Activated T-helper 17 cell treated with anti-CD3 and anti-CD28 coated beads, Interleukin-2, amount 50 U/mL, for 72 hours (primary cell): Measurements from ENCODE around the gene GYPC. TPM values are rescaled to one million over a fixed set of nuclear protein-coding genes. Genes with fewer than 3 reads are reported as not detected.

Source experiments
- ATAC-seq: fragments of 150-1000 bp; cut with Tn5 transposase; replicated peaks from 2 replicates; pipeline ENCODE4 v1.10.0; 2021; ENCODE audit warnings: mild to moderate bottlenecking, moderate library complexity
- H3K27ac Mint-ChIP-seq: one replicate; pipeline ENCODE4 v1.8.0; 2022; ENCODE audit warnings: mixed read lengths
- H3K27me3 Mint-ChIP-seq: one replicate; pipeline ENCODE4 v1.8.0; 2022; ENCODE audit warnings: mixed read lengths
- H3K36me3 Mint-ChIP-seq: one replicate; pipeline ENCODE4 v1.8.0; 2022; ENCODE audit warnings: low read depth, mild to moderate bottlenecking, mixed read lengths
- H3K4me1 Mint-ChIP-seq: one replicate; pipeline ENCODE4 v1.8.0; 2022; ENCODE audit warnings: mixed read lengths
- H3K4me3 Mint-ChIP-seq: one replicate; pipeline ENCODE4 v1.8.0; 2022; ENCODE audit warnings: mild to moderate bottlenecking, mixed read lengths
- H3K9me3 Mint-ChIP-seq: one replicate; pipeline ENCODE4 v1.8.0; 2022; ENCODE audit warnings: mixed read lengths
- total RNA-seq, 2 donors: library from RNA; stranded (reverse); gene quantifications; one replicate each; pipeline ENCODE4 v1.2.3, GENCODE V29; 2022

Gene GYPC
- total RNA-seq, 2 donors from 2014 or later, result 115 to 123 TPM

DNA sequence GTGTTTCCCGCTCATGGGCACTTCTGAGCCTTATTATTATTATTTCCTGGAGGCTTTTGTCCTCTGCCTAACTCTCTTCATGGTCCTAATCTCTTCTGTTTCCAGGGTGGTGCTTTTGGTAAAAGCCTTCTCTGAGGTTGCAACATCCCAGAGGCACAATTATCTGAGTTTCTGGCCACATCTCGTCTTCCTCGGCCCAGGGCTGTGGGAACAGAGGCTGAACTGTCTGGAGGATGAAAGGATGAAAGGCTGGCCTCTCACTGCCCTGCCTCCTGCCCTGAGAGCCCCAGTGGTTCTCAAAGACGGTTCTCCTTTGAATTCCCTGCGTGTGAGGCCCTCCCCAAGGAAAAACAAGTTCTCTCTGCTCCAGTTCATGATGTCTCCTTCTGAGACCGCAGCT is 13.8 kb downstream of the GYPC start:
- H3K36me3 Mint-ChIP-seq, result peaks cover 65% of the 10 kb centered on the region
- H3K4me1 Mint-ChIP-seq, result peaks cover 30% of the 10 kb centered on the region

DNA sequence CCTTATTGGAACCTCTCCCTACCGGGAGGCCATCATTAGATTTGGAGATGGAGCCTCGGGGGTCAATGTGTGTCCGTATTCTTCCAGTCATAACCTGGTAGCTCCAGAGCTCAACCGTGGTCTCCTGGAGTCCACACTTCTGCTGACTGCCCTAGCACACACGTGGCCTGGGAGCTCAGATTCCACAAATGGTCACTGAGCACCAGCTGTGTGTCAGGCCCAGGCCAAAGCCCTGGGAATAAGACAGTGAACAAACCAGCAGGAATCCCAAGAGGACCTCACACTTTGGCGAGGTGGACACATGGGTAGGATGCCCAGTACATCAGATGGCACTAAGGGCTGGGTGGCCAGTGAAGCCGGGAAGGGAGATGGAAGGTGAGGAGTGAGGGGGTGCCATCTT is 15.5 kb downstream of the GYPC start:
- H3K36me3 Mint-ChIP-seq, result peaks cover 78% of the 10 kb centered on the region

More for the DNA sequence above, 13.8 kb downstream of the GYPC start:
- peak overlapping the region; percentile 33 for H3K27ac Mint-ChIP-seq
- H3K27me3 Mint-ChIP-seq, result no peaks in the 10 kb centered on the region
- no peaks in the 10 kb centered on the region for H3K9me3 Mint-ChIP-seq
- no peak overlapping the region for H3K4me3 Mint-ChIP-seq
- ATAC-seq, result no peak

DNA sequence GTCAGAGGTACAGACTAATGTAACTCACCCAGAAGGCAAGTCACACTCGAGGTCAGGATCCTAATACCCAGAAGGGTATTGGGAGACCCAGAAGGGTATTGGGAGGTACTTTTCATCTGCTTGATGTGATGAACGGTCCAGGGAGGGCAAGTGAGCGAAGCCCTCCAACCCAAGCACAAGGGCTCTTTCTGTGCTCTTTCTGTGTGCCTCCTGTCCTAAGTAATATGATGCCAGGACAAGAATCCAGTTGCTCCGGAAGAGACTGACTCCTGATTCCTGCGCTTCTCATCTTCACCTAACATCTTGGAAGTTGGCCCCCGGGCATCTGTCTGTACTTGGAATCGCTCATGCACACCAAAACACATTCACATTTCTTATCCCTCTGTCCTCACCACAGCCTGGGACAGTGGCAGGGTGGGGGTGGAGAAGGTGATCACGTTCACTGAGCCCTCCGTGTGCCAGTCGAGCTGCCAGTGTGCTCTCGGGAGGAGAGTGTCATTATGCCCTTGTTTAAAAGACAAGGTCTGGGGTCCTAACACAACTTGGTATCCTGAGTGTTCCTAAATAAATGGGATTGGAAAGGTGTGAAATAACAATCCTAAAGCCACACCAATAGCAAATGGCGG is 17.1 kb downstream of the GYPC start:
- no peak for ATAC-seq
- H3K4me1 Mint-ChIP-seq, result peaks cover 22% of the 10 kb centered on the region
- H3K27me3 Mint-ChIP-seq, result no peaks in the 10 kb centered on the region
- no peak overlapping the region for H3K27ac Mint-ChIP-seq
- peaks cover 63% of the 10 kb centered on the region for H3K36me3 Mint-ChIP-seq
- H3K4me3 Mint-ChIP-seq, result no peak overlapping the region
- peaks cover 3% of the 10 kb centered on the region for H3K9me3 Mint-ChIP-seq

More for the DNA sequence above, 15.5 kb downstream of the GYPC start:
- peak overlapping the region; percentile 52 for H3K27ac Mint-ChIP-seq
- no peak overlapping the region for H3K4me3 Mint-ChIP-seq
- no peaks in the 10 kb centered on the region for H3K27me3 Mint-ChIP-seq
- ATAC-seq, result no peak
- H3K9me3 Mint-ChIP-seq, result peaks cover 3% of the 10 kb centered on the region
- peaks cover 21% of the 10 kb centered on the region for H3K4me1 Mint-ChIP-seq

DNA sequence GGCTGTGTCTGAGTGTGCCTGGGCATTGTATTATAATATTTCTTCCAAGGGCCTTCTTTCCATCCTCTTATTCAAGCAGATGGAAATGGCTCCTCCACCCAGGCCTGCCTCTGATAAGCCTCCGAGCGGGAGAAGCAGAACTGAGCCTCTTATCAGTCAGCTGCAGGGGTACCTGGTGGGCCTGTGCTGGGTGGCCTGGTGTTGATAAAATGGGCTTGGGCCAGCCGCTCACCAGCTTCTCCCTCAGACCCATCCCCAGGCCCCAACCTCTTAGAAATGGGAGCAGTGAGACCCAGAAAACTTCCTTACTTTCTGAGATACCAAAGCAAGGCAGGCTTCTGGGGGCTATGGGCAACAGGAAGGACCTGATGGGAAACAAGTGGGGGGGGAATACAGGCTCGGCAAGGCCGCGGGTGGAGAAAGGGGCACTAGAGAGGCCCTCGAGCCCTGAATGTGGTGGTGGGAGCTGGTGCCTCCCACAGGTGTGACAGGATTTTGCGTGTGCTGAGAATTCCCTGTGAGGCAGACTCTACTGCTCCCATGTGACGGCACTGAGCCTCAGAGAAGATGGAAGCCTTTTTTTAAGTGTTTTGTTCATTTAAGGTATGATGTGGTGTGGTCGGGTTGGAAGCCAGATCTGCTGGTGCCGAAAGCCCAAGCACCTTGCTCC is 18.3 kb downstream of the GYPC start:
- H3K4me1 Mint-ChIP-seq, result peaks cover 22% of the 10 kb centered on the region
- peaks cover 3% of the 10 kb centered on the region for H3K9me3 Mint-ChIP-seq
- no peak overlapping the region for H3K4me3 Mint-ChIP-seq
- no peak overlapping the region for H3K27ac Mint-ChIP-seq
- H3K27me3 Mint-ChIP-seq, result no peaks in the 10 kb centered on the region
- H3K36me3 Mint-ChIP-seq, result peaks cover 61% of the 10 kb centered on the region
- no peak for ATAC-seq

DNA sequence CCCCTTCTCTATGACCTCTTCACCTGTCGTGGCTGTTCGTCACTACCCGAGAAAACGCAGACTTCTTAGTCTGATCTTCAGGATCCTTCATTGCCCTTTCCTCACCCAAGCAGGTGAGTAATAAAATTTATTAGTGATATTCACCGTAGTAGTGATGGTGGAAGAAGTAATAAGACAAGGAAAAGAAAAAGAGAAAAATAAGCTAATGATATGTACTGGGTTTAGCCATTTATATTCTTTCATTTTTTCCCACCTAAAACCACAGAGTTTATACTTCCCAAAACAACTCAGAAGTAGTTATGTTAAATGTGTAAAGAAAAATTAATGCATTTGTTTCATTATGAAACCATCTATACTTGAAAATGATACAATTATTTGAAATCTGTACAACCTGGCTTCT is 19.7 kb downstream of the GYPC start:
- Mint-ChIP-seq H3K27ac (no peak overlapping the region), H3K4me3 (no peak overlapping the region), H3K36me3 (peaks cover 62% of the 10 kb centered on the region), H3K4me1 (peaks cover 22% of the 10 kb centered on the region), H3K27me3 (no peaks in the 10 kb centered on the region), H3K9me3 (peaks cover 3% of the 10 kb centered on the region)
- ATAC-seq, result no peak

DNA sequence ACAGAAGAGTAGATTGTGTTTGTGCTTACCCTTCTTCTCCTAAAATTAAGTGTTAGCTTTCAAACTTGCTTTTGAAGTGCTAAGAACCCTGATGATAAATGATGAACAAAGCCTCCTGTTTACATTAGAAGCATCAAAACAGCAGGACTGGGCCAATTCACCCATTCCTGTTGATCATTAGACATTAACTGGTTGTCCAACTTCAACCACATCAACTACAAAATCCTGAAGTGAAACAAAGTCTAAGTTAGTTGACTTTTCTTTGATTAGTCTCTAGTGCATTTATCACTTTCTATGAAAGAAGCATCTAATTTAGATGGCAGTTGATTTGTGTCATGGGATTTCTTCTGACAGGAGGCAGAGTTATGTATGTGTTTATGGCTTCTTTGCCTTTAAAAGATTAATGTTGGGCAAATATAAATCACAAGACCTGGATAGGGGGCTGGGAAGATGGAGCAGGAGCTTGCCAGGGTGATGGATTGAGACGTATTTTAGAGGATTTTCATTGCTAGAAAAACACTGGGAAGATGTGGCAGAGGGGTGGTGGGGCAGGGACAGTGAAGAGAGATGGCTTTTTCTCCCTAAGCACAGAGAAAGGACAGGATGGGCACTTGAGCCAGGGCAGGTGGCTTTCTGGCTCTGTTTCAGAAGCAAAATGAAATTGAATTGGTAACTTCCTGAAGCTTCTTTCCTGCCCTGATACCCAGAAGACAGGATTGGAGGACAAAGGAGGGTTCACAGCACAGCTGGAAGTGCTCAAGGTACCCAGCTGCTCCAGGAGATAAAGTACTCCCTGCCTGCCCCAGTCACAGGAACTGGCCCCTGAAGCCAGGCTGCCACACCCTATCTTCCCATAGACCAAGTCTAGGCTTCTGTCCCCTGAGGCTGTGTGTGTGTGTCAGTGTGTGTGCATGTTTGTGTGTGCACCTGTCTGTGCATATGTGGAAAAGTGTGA is 20.5 kb downstream of the GYPC start:
- ATAC-seq, result no peak
- peak overlapping the region; percentile 87 for H3K27ac Mint-ChIP-seq
- no peaks in the 10 kb centered on the region for H3K27me3 Mint-ChIP-seq

DNA sequence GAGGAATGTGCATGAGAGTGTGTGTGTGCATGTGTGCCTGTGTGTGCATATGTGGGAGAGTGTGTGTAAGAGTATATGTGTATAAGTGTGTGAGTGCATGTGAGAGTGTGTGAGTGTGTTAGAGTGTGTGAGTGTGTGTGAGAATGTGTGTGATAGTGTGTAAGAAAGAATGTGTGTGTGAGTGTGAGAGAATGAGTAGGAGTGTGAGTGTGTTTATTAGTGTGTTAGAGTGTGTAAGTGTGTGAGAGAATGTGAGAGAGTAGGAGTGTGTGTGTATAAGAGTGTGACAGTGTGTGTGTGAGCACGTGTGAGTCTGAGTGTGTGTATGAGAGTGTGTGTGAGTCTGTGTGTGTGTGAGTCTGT is 21.2 kb downstream of the GYPC start:
- H3K27ac Mint-ChIP-seq, result peak overlapping the region; percentile 1
- H3K4me3 Mint-ChIP-seq, result no peak overlapping the region
- H3K36me3 Mint-ChIP-seq, result peaks cover 67% of the 10 kb centered on the region
- ATAC-seq, result no peak
- H3K9me3 Mint-ChIP-seq, result peaks cover 3% of the 10 kb centered on the region
- H3K4me1 Mint-ChIP-seq, result peaks cover 13% of the 10 kb centered on the region
- no peaks in the 10 kb centered on the region for H3K27me3 Mint-ChIP-seq

More for the DNA sequence above, 20.5 kb downstream of the GYPC start:
- Mint-ChIP-seq H3K9me3 (peaks cover 3% of the 10 kb centered on the region), H3K4me3 (no peak overlapping the region), H3K4me1 (peaks cover 19% of the 10 kb centered on the region), H3K36me3 (peaks cover 70% of the 10 kb centered on the region)

DNA sequence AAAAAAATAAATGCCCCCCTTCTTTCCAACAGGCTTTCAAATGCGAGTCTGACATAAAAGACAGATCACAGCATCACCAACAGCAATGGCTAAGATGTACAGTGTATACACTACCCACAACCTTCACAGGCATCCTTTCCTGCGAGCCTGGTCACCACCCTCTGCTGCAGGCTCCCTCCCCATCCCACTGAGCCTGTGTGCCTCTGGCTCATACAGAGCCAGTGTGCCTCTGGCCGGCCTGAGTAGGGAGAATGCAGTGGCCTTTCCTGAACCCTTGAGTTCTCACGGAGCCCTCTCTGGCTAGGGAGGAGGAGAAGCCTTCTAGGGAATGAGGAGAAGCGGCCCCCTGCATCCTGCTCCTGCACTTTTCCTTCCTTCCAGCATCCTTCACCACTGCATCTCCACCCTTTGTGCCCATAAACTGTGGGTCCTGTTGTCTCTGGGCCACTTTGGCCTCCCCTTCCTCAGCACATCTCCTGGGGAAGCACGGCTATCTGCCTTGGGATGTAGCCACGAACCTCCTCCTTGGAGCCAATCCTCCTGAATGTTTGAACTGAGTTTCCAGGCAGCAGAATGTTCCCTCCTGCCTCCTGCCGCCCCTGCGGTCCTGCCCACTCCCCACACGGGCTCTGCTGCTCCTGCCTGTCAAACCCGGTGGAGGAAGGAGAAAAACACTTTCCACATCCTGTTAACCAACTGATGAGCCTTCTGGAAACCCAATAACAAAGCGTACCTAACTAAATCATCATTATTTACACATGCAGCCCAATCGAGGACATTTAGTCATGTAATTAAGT is 22.5 kb downstream of the GYPC start:
- ATAC-seq, result no peak
- H3K9me3 Mint-ChIP-seq, result peaks cover 3% of the 10 kb centered on the region
- H3K36me3 Mint-ChIP-seq, result peaks cover 70% of the 10 kb centered on the region
- H3K27ac Mint-ChIP-seq, result peak overlapping the region; percentile 69
- H3K4me1 Mint-ChIP-seq, result peaks cover 13% of the 10 kb centered on the region
- H3K4me3 Mint-ChIP-seq, result no peak overlapping the region
- no peaks in the 10 kb centered on the region for H3K27me3 Mint-ChIP-seq

DNA sequence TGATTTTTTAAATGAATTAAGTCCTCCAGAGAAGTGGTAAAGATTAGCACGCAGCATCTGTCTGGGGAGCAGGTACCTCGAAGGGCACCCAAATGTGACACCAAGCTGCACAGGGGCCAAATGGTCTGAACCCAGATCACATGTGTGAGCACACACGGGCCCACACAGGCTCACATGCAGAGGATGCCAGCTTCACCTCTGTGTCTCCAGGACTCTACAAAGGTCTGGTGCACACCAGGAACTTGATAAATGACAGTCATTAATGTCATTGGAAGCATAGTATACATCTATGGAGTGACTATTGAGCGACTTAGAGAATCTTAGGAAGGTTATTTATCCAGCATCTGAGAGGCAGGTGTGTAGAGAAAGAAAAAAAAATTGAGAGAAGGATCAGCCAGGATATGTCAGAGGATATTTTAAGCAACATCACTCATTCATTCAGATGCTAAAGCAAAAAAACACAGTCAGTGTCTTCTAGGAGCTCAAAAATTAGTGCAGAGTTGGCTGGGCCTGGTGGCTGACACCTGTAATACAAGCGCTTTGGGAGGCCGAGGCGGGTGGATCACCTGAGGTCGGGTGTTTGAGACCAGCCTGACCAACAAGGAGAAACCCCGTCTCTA is 23.2 kb downstream of the GYPC start:
- peak overlapping the region; percentile 69 for H3K27ac Mint-ChIP-seq
- peaks cover 73% of the 10 kb centered on the region for H3K36me3 Mint-ChIP-seq
- no peaks in the 10 kb centered on the region for H3K27me3 Mint-ChIP-seq
- no peak overlapping the region for H3K4me3 Mint-ChIP-seq
- no peak for ATAC-seq
- H3K9me3 Mint-ChIP-seq, result peaks cover 3% of the 10 kb centered on the region
- peaks cover 13% of the 10 kb centered on the region for H3K4me1 Mint-ChIP-seq

DNA sequence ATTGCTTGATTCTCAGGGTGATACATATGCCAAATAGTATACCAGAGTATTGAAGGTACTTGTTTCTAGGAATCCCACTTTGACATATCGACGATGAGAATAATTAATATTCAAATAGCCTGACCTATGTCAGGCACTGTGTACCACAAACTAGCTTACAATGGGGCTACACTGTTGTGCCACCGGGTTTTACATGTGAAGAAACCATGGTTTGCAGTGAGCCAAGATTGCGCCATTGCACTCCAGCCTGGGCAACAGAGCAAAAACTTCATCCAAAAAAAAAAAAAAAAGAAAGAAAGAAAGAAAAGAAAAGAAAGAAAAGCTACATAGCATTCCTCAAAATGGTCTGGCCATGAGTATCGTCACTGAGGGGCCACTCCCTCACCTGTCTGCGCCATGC is 25.5 kb downstream of the GYPC start:
- H3K4me1 Mint-ChIP-seq, result peaks cover 7% of the 10 kb centered on the region
- no peaks in the 10 kb centered on the region for H3K27me3 Mint-ChIP-seq
- no peak for ATAC-seq
- H3K4me3 Mint-ChIP-seq, result no peak overlapping the region
- no peak overlapping the region for H3K27ac Mint-ChIP-seq
- H3K9me3 Mint-ChIP-seq, result no peaks in the 10 kb centered on the region
- peaks cover 66% of the 10 kb centered on the region for H3K36me3 Mint-ChIP-seq

DNA sequence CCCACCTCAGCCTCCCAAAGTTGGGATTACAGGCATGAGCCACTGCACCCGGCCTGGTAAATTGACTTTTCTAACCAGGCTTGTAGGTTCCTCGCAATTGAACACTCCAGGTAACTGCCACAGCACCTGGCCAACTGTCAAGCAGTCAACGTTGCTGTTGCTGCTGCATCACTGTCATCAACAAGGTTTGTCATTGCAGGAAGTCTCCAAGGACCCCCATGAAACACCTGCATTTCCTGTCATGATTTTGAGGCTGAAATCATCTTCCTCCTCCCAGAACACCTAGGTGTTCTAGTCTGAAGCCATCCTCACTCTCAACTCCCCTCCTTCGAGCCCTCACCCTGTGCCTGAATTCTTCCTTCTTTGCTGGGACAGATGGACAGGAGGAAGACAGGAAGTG is 29.7 kb downstream of the GYPC start:
- H3K36me3 Mint-ChIP-seq, result peaks cover 72% of the 10 kb centered on the region
- no peak for ATAC-seq
- H3K27me3 Mint-ChIP-seq, result no peaks in the 10 kb centered on the region
- H3K4me1 Mint-ChIP-seq, result no peaks in the 10 kb centered on the region
- H3K9me3 Mint-ChIP-seq, result no peaks in the 10 kb centered on the region
- H3K4me3 Mint-ChIP-seq, result no peak overlapping the region
- H3K27ac Mint-ChIP-seq, result no peak overlapping the region

DNA sequence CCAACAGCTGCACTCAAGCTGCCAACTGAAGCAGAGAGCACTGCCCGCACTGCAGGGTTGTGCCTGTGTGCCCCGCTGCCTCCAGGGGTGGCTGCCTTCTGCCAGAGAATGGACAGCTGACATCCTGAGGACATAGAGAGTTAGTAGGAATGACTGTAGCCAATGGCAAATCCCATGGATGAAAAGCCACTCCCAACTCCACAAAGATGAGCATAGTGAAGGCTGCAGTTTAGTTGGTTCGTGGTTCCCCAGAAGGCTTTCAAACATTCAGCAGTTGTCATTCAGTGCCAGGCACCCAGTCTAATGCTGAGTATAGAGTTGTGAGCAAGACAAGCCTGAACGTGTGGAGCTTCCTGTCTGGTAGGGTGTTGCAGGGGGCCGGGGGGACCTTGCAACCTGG is 30.3 kb downstream of the GYPC start:
- Mint-ChIP-seq H3K27ac (no peak overlapping the region), H3K9me3 (no peaks in the 10 kb centered on the region), H3K27me3 (no peaks in the 10 kb centered on the region), H3K36me3 (peaks cover 72% of the 10 kb centered on the region), H3K4me1 (no peaks in the 10 kb centered on the region), H3K4me3 (no peak overlapping the region)
- ATAC-seq, result no peak

DNA sequence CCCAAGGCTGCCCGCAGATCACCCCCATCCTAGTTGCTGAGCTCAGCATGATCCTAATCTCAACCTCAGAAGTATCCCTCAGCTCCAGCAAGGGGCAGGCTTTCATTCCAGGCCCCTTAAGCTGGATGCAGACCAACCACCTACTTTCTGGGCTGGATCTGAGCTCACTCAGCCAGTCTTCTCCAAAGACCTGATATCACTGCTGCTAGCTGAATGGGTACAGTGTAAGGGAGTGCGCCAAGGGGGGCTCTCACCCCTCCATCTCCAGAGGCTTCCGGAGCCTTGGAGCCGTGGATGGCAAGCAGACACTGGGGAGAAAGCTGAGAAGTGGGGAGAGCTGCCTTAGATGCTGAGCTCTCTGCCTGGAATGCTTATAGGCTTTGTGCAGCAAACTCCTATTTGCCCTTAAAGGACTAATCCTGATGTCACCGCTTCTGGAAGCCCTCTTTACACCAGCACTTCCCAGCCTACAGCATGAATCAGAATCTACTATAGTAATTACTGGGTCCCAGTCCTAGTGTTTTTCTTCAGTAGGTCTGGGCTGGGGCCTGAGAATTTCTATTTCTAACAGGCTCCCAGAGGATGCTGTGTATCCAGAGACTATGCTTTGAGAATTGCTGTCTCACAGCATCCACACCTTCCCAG is 31.0 kb downstream of the GYPC start:
- Mint-ChIP-seq H3K36me3 (peaks cover 73% of the 10 kb centered on the region), H3K9me3 (no peaks in the 10 kb centered on the region)
- ATAC-seq, result no peak

More for the DNA sequence above, 31.0 kb downstream of the GYPC start:
- H3K27me3 Mint-ChIP-seq, result no peaks in the 10 kb centered on the region
- H3K4me3 Mint-ChIP-seq, result no peak overlapping the region
- no peak overlapping the region for H3K27ac Mint-ChIP-seq
- no peaks in the 10 kb centered on the region for H3K4me1 Mint-ChIP-seq
